RKO (cell line): Measurements from ENCODE around the gene SHC1.
A peak's percentile ranks its signal among the peaks of the same experiment; 100 is the strongest.

Source experiments
- DNase-seq: peaks from one replicate; pipeline ENCODE4 v3.0.0-alpha.2; 2016; ENCODE audit warnings: low spot score

Gene SHC1

DNA sequence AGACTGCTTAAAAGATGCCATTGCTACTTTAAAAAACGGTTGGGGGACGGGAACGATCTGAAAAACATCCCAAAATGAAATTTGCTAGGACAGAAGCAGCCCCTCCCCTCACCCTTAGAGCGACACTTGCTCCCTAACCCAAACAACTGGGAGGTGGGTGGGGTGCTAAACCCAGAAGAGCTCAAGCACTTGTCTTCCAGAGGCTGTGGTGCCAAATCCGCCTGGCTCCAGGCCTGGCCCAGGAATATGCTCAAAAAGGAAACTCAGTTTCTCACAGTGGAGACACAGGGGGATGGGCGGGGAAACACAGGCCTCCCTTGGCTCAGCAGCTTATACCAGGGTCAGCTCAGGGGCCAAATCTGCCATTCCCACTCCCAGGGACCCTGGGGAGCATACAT is 14.0 kb downstream of the SHC1 start:
- DNase-seq = no peak

DNA sequence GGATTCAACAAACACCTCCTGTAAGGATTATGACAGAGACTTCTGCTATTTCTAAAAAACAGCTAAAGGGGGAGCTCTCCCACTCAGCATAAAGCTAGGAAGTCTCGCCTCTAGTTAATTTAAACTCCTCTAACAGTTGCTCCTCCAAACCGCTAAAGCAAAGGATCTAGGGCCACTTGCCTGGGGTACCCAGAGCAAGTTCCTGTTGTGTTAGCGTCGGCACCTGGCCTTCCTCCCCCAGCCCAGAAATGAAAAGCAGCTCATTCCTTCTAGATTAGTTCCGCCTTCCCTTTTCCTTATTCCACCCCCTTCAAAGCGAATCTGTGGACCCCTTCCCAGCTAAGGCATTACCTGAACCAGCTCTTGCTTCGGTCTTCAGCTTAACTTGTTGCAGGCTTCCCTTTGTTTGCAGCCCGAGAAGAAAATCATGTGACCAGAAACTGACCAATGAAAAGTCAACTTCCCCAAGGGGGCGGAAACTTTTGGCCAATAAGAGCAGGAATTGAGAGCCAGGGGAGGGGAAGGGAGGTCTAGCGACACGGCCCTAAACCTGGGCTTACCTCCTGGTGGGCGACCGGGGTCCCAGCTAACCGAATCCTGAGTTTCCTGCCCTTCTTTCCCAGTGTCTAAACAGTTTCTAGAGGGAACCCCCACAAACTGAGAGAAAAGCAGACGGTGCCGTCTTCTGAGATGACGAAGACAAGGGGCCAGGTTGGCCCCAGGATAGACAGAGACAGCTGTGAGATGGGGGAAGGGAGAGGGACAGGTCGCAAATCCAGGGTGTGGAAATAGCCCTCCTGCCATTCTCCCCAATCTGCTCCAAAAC is 14.6 kb downstream of the SHC1 start, which contains the start of gene PBXIP1:
TSS of gene PBXIP1 (minus strand) at position 382 of the 826 bp plus-strand sequence. CDS start 2,378 bp downstream, outside the sequence.
- peak; percentile 87 for DNase-seq

DNA sequence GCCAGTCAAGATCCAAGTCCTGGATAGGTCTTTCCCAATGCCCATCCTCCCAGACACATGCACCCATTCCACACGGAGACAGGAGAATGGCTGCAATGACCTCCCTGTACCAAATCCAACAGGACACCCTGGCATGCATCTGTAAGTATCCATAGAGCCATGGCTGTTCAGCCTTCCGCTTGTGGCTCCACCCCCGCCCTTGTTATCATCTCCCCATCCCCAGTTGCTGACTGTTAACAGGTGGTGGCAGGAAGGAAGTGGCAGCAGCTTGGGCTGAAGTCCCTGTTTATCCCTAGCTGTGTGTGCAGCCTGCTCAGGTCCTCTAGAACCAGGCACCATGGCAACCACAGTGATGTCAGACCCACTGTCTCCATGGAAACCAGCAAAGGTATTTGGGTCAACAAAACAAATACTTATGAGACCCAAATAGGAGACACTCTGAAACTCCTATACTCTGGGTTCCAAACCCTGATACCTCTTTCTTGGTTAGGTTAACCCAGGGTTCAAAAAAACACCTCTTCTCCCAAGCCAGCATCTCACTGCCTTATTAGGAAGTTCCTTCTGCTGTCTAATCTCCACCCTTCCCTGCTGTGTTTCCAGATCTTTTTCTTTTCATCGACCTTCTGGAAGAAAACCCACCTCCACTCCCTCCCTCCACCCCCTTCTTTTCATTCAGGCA is 15.4 kb downstream of the SHC1 start:
- peak; percentile 66 for DNase-seq

- no peak for DNase-seq
These were observed 16.0 kb downstream of the SHC1 start for GRCh38 chr1:154954541-154954940.

DNA sequence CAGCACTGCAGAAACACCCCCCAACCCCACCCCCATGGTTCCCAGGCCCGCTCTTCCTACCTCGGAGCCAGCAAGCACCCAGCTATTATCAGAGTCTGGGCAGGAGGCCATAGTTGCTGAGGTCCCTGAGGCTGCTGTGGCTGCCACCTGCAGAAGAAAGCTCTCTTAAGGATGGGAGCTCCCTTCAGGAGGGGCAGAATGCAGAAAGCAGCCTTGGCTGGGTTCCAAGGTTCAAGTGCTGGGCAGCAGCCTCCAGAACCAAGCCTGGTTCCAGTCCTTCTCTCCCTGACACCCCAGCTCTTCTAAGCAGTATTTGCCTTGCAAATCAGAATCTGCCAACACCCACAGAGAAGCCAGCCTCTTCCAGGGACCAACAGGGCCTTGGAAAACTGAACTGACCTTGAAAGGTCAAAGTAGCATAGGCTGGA is 16.9 kb downstream of the SHC1 start:
- DNase-seq = no peak

DNA sequence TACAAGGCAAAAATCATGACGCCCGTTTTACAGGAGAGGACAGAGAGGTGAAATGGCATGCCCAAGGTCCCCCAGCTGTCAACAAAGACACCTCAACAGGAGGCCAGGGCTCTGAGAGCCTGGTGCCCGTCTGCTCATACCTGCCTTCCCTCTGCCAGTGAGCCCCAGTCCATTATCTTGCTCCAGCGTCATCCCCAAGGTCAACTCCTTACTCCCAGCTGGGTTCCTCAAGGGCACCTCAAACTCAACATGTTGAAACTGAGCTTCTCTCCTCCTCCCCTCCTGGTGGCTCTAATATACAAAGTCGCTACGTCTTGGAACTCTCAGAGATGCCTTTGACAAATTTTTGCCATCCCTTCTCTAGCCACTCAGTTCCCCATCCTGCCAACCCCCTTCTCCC is 17.9 kb downstream of the SHC1 start:
- no peak for DNase-seq

DNA sequence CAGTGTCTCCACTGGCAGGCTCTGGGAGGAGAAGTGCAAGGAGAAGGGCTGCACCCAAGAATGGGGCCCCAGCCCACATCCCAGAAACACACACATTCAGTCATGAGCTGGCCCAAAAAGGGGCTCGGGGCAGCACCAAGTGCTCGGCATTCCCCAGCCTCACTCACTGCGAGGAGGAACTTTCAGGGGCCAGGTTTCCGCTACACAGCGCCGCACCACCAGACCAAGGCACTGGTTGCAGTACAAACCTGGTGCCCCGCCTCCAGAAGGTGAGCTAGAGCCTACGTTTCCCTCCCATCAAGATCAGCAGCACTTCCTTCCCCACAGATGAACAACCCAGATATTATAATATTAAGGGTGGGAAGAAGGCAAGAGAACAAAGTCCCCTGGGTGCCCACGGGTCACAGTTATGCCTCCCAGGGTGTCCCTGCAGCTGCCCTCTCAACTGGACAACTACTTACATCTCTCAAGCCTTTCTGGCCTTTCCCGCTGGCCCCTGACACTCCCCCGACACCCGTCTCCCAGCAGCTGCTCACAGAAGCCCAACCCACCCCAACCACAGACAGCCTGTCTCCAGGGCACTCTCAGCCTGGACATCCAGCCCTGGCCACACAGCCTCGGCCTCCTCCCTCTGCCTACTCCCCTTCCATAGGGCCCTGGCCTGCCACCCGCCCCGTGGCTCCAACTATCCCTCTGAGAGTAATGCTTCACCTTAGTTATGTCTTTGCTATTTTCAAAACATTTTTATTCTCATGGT is 18.5 kb downstream of the SHC1 start:
- DNase-seq = no peak

GRCh38 chr1:154948079-154948478 is 22.5 kb downstream of the SHC1 start:
- DNase-seq = no peak

DNA sequence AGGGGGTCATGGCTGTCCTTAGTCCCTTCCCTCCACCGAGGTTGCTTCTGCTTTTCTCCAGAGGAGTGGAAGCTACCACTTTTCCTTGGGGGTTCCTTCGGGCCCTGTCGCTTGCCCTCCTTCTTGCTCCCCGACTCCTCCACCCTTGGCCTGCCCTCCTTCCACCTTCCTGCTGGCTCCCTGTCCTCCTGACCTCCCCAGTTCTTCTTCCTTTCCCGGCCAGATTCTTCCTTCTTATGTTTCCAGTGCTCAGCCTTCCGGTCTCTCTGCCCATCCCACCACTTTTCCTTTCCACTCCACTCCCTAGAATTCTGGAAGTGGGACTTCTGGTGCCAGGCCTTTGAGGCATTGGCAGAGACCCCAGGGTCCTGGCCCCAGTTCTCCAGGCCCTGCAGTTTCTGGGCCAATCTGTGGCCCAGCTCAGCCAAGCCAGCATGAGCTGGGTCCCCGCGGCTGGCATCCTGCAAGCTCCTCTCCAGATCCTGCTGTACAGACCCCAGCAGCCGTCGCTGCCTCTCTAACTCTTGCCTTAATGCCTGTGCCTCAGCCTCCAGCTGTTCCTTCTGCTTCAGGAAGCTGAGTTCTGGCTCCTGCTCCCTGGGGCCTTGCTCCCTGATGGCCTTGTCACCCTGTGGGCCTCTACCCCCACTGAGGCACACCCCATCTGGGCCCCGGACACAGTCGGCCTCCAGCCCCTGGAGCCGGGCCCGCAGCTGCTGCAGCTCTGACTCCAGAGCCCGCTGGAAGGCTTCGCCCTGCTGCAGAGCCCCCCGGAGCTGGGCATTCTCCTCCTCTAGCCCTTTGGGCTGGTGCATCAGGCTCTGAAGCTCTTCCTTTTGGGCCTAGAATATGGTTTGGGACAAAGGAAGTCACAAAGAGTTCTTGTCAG is 24.3 kb downstream of the SHC1 start:
- DNase-seq = no peak

GRCh38 chr1:154945160-154945961 is 25.2 kb downstream of the SHC1 start:
- DNase-seq = no peak

DNA sequence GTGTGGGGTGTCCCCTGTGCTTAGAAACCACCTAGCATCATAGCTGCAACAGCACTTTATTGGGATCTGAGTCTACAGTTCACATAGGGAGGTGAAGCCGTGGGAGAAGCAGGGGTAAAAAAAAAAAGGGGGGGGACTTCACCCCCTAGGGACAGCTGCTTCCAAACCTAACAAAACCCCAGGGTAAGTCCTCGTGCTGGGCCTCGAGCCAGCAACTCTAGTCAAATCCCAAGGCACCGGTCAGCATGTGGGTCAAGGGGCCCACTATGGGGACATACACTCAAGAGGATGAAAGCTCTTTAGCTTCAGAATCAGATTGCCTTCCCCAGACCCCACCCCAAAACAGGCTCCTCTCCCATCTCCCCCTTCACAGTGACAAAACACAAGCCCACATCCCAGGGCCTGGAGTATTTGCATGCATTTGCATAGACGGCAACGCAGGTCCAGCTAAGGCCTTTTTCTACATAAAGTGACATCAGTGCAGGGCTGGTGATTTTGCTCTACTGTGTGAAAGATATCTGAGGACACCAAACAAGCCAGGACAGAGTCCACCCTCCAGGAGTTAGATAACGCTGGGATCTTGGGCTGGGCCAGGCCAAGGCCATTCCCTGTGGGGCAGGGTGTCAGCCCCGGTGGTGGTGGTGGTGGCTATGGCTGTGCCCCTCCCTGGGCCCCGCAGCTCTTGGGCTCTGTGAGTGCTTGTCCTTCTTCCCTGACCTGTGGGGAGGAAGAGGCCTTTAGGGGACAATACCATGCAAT is 26.0 kb downstream of the SHC1 start:
- DNase-seq = no peak

GRCh38 chr1:154943649-154944400 is 26.7 kb downstream of the SHC1 start:
- no peak for DNase-seq

GRCh38 chr1:154941333-154942013 is 29.1 kb downstream of the SHC1 start:
- DNase-seq = no peak

DNA sequence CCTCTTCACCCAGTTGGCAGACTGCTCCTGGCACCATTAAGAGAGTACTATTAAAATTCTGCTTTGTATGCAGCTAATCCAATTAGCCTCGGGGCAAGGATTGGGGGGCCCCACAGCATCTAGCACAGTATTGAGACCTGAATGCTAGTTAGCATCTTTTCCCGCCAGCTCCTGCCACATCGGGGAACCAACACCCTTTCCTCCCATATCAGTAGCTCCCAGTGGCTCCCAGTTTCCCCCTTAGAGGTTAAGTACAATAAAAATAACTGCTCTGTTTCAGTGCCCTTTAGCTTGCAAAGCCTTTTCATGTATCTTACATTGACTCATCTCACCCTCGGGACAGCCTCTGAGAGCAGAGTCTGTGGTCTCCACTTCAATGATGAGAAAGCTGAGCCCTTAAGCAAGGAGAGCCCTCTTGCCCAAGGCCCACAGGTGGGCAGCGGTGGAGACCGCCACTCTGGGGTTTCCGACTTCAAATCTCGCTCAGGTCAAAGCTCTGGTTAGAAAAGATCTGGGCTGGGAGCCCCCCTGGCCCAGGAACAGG is 29.8 kb downstream of the SHC1 start:
- no peak for DNase-seq

DNA sequence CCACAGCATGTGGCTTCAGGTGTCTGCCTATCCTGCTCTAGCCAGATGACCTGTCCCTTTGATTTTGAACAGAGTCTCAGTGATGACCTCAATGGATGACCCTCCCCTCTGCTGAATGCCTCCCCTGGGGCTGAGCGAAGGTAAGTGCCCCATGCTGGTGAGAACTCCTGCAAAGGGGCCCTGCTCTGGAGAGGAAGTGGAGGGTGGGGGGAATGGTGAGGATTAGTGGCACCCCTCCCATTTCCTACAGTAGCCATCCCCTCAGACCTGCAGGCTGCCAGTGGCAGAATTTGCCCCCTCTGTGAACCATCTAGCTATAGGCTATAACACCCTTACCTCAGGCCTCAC is 30.4 kb downstream of the SHC1 start:
- DNase-seq = no peak

GRCh38 chr1:154938604-154939399 is 31.7 kb downstream of the SHC1 start:
- no peak for DNase-seq

- DNase-seq = no peak
These were observed 32.6 kb downstream of the SHC1 start for GRCh38 chr1:154937988-154938386.
